OCI-LY7 (cell line): ENCODE data around the gene CCL21. TPM values are rescaled to one million over a fixed set of nuclear protein-coding genes. Genes with fewer than 3 reads are reported as not detected.
"Not testable (repeated sequence)": the region's sequence is repeated elsewhere in the genome, so short reads cannot be mapped to it uniquely, and the experiment has no call there.

ENCODE experiments used
- BruUV-seq: library from RNA; stranded (reverse); fragments of 400-500 nt; replicated peaks from 2 replicates; lab custom pipeline; 2021; lab: Mats Ljungman, UMichigan
- CTCF ChIA-PET: fragments of 300-600 bp; sonication (Branson Sonifier 250); formaldehyde crosslinking; loops from one replicate; lab custom pipeline; 2022; ENCODE audit warnings: antibody characterized with exemption; ENCODE audit not compliant: unreplicated experiment; lab: Charles Lee
- POLR2A ChIA-PET: fragments of 300-600 bp; sonication (Branson Sonifier 250); formaldehyde crosslinking; loops from one replicate; lab custom pipeline; 2022; ENCODE audit warnings: antibody characterized with exemption; lab: Charles Lee
- DNase-seq: peaks from one replicate; pipeline ENCODE4 v3.0.0-alpha.2; 2015; ENCODE audit warnings: low spot score
- H2AFZ ChIP-seq: fragments of 200-600 bp; sonication (generic), shearing (Covaris generic); 2 replicates; pipeline ENCODE4 v1.6.1; 2014; ENCODE audit warnings: mild to moderate bottlenecking, antibody characterized with exemption, low read length, moderate library complexity
- H3K27ac ChIP-seq: fragments of 200-600 bp; sonication (generic); 2 replicates; pipeline ENCODE4 v1.5.1; 2014; ENCODE audit warnings: mixed run types, low read depth, mild to moderate bottlenecking, moderate library complexity, low read length, inconsistent platforms; ENCODE audit not compliant: poor library complexity, severe bottlenecking
- H3K36me3 ChIP-seq: fragments of 200-600 bp; sonication (generic); 2 replicates; pipeline ENCODE4 v1.6.1; 2014; ENCODE audit warnings: mild to moderate bottlenecking, antibody characterized with exemption, low read length, moderate library complexity, mixed read lengths; ENCODE audit not compliant: insufficient read depth
- H3K4me1 ChIP-seq: fragments of 200-600 bp; sonication (generic); 2 replicates; pipeline ENCODE4 v1.5.1; 2014; ENCODE audit warnings: mild to moderate bottlenecking, low read length; ENCODE audit not compliant: insufficient read depth, poor library complexity, severe bottlenecking
- H3K4me2 ChIP-seq: fragments of 200-600 bp; sonication (generic); 2 replicates; pipeline ENCODE4 v1.6.1; 2014; ENCODE audit warnings: mild to moderate bottlenecking, low read length
- H3K4me3 ChIP-seq: fragments of 200-600 bp; sonication (generic); 2 replicates; pipeline ENCODE4 v1.5.1; 2014; ENCODE audit warnings: mild to moderate bottlenecking, low read depth, low read length; ENCODE audit not compliant: poor library complexity, severe bottlenecking
- H3K79me2 ChIP-seq: fragments of 200-600 bp; sonication (generic); 2 replicates; pipeline ENCODE4 v1.6.1; 2016; ENCODE audit warnings: low read depth, mild to moderate bottlenecking, low read length, moderate library complexity, mixed read lengths; ENCODE audit not compliant: insufficient read depth
- H3K9me2 ChIP-seq: fragments of 200-600 bp; sonication (generic); 2 replicates; pipeline ENCODE4 v1.6.1; 2016; ENCODE audit warnings: mild to moderate bottlenecking, low read length, mixed read lengths; ENCODE audit not compliant: insufficient read depth
- H3K9me3 ChIP-seq: fragments of 200-600 bp; sonication (generic); 2 replicates; pipeline ENCODE4 v1.6.1; 2014; ENCODE audit warnings: mild to moderate bottlenecking, mixed run types, low read length, mixed read lengths
- H4K20me1 ChIP-seq: fragments of 200-600 bp; sonication (generic); 2 replicates; pipeline ENCODE4 v1.6.1; 2014; ENCODE audit warnings: mild to moderate bottlenecking, antibody characterized with exemption, low read length, moderate library complexity, mixed read lengths; ENCODE audit not compliant: insufficient read depth
- EZH2phosphoT487 ChIP-seq: fragments of 200-600 bp; sonication (generic); IDR thresholded peaks from 2 replicates; pipeline ENCODE4 v1.6.1; 2018; ENCODE audit warnings: low read depth, borderline replicate concordance, mild to moderate bottlenecking, mixed run types, antibody characterized with exemption, low read length, moderate library complexity, mixed read lengths
- intact Hi-C: fragments of 100-400 bp; cut with micrococcal nuclease; formaldehyde crosslinking; loops from one replicate; pipeline ENCODE4 v1.10.0; 2022; ENCODE audit not compliant: unreplicated experiment
- total RNA-seq, 2 experiments: library from RNA; depleted of rRNA in 1 of 2; stranded (reverse); fragments of >200 nt in 1 of 2; shearing (Covaris generic) in 1 of 2; gene quantifications; 2 replicates each; pipeline ENCODE4 v1.2.3, GENCODE V29; 2014 to 2022
- TF ChIP-seq, protein P1 (sequence below): fragments of 200-600 bp; sonication (generic); conservative IDR thresholded peaks from 2 replicates; pipeline ENCODE4 v1.5.1; 2014; ENCODE audit warnings: mild to moderate bottlenecking, antibody characterized with exemption, low read length, moderate library complexity, mixed read lengths

The CCL21 gene
- total RNA-seq, 2 experiments from 2014 or later, result not detected

DNA sequence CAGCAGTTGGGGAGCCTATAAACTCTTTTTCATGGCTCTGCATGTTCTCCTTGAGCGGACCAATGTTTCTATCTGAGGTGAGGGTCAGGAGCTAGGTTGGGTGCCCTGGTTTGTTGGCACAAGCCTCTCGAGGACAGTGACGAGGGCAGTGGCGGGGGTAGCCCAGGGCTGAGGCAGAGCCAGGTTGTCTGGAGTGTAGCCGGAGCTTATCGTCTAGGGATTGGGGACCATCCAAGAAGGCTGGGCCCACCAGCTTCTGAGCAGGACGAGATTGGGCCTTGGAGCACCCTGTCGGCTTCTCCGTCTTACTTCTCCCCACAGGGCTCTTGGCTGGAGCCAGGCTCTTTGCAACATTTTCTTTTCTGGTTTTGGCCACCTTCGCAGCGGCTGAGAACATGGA, 13.2 kb upstream of the CCL21 start:
- intact Hi-C loops, result no loop called here
- ChIA-PET CTCF (no interaction called here), POLR2A (no interaction called here)
- Histone ChIP-seq H2AFZ (no peak overlapping the region), H3K36me3 (no peaks in the 10 kb centered on the region), H4K20me1 (no peaks in the 10 kb centered on the region), H3K4me2 (no peak overlapping the region), H3K4me3 (no peak overlapping the region), H3K79me2 (no peaks in the 10 kb centered on the region), H3K9me2 (no peaks in the 10 kb centered on the region), H3K9me3 (no peaks in the 10 kb centered on the region), H3K27ac (no peak overlapping the region), H3K4me1 (no peaks in the 10 kb centered on the region)
- no peak for DNase-seq
- no TSS peak for BruUV-seq
- TF ChIP-seq EZH2phosphoT487, result no peak
- TF ChIP-seq, protein P1, sequence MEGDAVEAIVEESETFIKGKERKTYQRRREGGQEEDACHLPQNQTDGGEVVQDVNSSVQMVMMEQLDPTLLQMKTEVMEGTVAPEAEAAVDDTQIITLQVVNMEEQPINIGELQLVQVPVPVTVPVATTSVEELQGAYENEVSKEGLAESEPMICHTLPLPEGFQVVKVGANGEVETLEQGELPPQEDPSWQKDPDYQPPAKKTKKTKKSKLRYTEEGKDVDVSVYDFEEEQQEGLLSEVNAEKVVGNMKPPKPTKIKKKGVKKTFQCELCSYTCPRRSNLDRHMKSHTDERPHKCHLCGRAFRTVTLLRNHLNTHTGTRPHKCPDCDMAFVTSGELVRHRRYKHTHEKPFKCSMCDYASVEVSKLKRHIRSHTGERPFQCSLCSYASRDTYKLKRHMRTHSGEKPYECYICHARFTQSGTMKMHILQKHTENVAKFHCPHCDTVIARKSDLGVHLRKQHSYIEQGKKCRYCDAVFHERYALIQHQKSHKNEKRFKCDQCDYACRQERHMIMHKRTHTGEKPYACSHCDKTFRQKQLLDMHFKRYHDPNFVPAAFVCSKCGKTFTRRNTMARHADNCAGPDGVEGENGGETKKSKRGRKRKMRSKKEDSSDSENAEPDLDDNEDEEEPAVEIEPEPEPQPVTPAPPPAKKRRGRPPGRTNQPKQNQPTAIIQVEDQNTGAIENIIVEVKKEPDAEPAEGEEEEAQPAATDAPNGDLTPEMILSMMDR, result no peak

DNA sequence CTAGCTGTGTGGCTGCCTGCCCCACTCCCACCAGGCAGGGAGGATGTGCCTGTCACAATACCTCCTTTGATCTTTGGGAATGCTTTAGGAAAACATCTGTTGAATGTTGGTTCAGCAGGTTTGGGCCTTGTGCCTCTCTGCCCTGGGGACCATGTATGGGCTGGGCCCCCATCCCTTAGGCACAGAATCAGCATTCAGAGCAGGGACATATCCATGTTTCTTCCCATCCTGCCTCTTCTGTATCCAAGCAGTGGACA, 9.8 kb upstream of the CCL21 start:
- H3K4me3 ChIP-seq, intact Hi-C loops, H3K27ac ChIP-seq, H3K79me2 ChIP-seq, POLR2A ChIA-PET, H3K36me3 ChIP-seq, H3K4me1 ChIP-seq, H3K4me2 ChIP-seq, CTCF ChIA-PET, H4K20me1 ChIP-seq, H3K9me3 ChIP-seq, H3K9me2 ChIP-seq, H2AFZ ChIP-seq, DNase-seq, BruUV-seq: not testable (repeated sequence)

DNA sequence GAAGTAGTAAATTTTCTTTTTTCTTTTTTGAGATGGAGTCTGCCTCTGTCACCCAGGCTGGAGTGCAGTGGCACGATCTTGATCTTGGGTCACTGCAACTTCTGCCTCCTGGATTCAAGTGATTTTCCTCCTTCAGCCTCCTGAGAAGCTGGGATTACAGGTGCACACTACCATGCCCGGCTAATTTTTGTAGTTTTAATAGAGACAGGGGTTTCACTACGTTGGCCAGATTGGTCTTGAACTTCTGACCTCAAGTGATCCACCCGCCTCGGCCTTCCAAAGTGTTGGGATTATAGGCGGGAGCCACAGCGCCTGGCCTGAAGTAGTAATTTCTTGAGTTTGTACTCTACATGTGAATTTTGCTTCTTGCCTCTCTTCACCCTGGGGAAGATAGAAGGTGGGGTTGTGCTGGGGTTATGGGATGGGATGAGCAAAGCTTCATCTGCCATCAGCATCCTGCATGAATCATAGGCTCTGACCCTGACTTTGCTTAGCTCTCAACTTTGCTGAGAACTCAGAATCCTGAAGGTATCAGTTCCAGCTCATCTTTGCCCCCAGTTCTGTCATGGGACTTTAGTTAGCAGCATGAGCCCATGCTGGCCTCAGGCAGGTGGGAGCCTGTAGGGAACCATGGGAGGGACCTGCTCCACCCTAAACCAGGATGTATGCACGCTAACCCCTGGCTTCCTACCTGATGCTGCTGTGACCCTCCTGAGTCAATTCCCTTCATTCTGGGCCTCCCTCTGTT, 9.3 kb upstream of the CCL21 start:
- intact Hi-C loops, result no loop called here
- Histone ChIP-seq H3K9me2 (no peaks in the 10 kb centered on the region), H3K4me2 (no peak overlapping the region), H4K20me1 (no peaks in the 10 kb centered on the region), H3K4me3 (no peak overlapping the region), H3K9me3 (no peaks in the 10 kb centered on the region), H3K36me3 (no peaks in the 10 kb centered on the region), H2AFZ (no peak overlapping the region), H3K4me1 (no peaks in the 10 kb centered on the region), H3K27ac (no peak overlapping the region), H3K79me2 (no peaks in the 10 kb centered on the region)
- ChIA-PET CTCF (no interaction called here), POLR2A (no interaction called here)
- no peak for DNase-seq
- no peak for TF ChIP-seq EZH2phosphoT487
- TF ChIP-seq, protein P1, result no peak
- no TSS peak for BruUV-seq
